Adrenal gland (tissue), 5 donors: Measurements from ENCODE around the gene MARCHF6.
A peak's percentile ranks its signal among the peaks of the same experiment; 100 is the strongest.

Experiments used
- CTCF ChIP-seq, 6 experiments: fragments of 450-650 bp in 4 of 6; fragments of 200-600 bp in 2 of 6; sonication (generic) in 1 of 6; IDR thresholded peaks; 1 replicate in 5 of 6; 2 replicates in 1 of 6; pipeline versions ENCODE4 v1.5.1 to v1.8.0; 2016 to 2021; ENCODE audit warnings: antibody characterized with exemption in 6 of 6, mild to moderate bottlenecking in 2 of 6, moderate library complexity in 1 of 6
- POLR2A ChIP-seq, 2 donors: fragments of 450-650 bp; IDR thresholded peaks; one replicate each; pipeline ENCODE4 v1.6.1; 2017; ENCODE audit warnings: antibody characterized with exemption in 2 of 2, mild to moderate bottlenecking in 2 of 2, moderate library complexity in 1 of 2
- donor health status: DM: no; HTN: no; CAD: no.

DNA sequence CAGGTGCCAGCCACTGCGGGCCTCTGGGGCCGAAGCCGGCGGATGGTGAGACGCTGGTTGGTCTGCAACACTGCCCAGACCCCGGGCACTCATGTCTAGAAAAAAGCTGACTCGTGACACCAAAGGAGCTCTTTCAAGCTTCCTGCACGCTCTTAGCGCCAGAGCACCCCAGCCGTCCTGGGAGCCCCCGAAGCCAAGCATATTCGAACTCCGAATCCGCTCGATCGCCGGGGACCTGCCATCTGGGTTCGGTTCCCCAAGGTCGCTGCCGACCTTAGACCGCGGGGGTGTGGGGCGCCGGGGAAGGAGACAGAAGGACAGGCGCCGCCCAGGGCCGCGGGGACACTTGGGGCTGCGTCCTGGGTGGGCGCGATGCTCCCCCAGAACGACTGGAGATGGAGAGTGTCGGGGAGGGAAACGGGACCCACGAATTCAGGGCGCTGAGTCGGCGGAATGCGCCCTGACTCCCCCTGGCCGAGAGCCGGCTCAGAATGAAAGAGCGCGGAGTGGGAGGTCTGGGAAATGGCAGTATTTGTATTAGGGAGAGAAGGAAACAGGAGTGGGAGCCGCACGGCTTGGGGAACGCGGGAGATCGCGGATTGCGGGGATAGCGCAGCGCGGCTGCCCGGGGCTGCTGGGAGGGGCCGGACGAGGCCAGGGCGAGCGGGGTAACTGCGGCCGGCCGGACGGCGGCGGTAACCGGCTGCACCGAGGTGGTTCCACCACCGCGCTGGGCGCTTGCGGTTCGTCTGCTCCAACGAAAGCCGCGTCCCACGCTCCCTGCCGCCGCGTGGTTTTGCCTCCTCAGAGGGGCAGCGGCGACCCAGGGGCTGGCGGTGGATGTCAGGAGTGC is 20.1 kb upstream of the MARCHF6 start:
- peak in 3 of 6 experiments; percentile 11 to 37 (median 31) for TF ChIP-seq CTCF (IDR thresholded peaks at IDR 0.05)
- no peak for TF ChIP-seq POLR2A (IDR thresholded peaks at IDR 0.05)
